ENCODE measurements around the gene RND2.

DNA sequence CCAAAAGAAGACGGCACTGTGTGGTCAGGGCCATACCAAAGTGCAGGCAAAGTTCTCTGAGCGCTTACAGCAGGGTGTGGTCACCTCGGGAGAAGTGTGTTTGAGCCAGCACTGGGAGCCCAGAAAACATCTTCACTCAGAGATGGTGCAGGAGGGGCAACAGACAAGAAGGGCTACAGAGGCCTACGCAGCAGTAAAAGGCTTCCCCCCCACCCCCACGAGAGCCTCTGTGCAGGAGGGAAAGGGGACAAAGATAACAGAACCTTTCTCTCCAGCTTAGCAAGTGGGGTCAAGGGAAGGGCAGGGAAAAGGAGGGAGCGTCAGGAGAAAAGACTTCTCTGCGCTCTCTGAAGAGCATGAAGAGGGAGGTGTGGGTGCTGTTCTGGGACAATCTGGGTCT lies 5.6 kb upstream of the RND2 start:
- TF ChIP-seq, protein P1, sequence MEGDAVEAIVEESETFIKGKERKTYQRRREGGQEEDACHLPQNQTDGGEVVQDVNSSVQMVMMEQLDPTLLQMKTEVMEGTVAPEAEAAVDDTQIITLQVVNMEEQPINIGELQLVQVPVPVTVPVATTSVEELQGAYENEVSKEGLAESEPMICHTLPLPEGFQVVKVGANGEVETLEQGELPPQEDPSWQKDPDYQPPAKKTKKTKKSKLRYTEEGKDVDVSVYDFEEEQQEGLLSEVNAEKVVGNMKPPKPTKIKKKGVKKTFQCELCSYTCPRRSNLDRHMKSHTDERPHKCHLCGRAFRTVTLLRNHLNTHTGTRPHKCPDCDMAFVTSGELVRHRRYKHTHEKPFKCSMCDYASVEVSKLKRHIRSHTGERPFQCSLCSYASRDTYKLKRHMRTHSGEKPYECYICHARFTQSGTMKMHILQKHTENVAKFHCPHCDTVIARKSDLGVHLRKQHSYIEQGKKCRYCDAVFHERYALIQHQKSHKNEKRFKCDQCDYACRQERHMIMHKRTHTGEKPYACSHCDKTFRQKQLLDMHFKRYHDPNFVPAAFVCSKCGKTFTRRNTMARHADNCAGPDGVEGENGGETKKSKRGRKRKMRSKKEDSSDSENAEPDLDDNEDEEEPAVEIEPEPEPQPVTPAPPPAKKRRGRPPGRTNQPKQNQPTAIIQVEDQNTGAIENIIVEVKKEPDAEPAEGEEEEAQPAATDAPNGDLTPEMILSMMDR (conservative IDR thresholded peaks at IDR 0.05; ENCODE audit: low read length) = no peak
- no peak for TF ChIP-seq EZH2phosphoT487 (IDR thresholded peaks at IDR 0.05; ENCODE audit: borderline replicate concordance, low read depth, low read length)
